GM23248 (cell line): ENCODE measurements around the gene PHF24. TPM values are rescaled to one million over a fixed set of nuclear protein-coding genes. Genes with fewer than 3 reads are reported as not detected.

Experiments
- DNase-seq: peaks from one replicate; pipeline ENCODE4 v3.0.0-alpha.2; 2015
- H2AFZ ChIP-seq: fragments of 200-600 bp; sonication (generic); 2 replicates; pipeline ENCODE4 v1.6.1; 2016; ENCODE audit warnings: antibody characterized with exemption
- H3F3A ChIP-seq: fragments of 200-600 bp; sonication (generic); 2 replicates; pipeline ENCODE4 v1.6.1; 2016; ENCODE audit warnings: mild to moderate bottlenecking, antibody characterized with exemption, mixed run types; ENCODE audit not compliant: insufficient read depth
- H3K27ac ChIP-seq: fragments of 200-600 bp; sonication (generic); 2 replicates; pipeline ENCODE4 v1.5.1; 2016; ENCODE audit warnings: mild to moderate bottlenecking
- H3K27me3 ChIP-seq: fragments of 200-600 bp; sonication (generic); replicated peaks from 2 replicates; pipeline ENCODE4 v1.6.1; 2016; ENCODE audit warnings: mild to moderate bottlenecking; ENCODE audit not compliant: insufficient read depth
- H3K36me3 ChIP-seq: fragments of 200-600 bp; sonication (generic); 2 replicates; pipeline ENCODE4 v1.6.1; 2016; ENCODE audit warnings: low read depth, mild to moderate bottlenecking
- H3K4me1 ChIP-seq: fragments of 200-600 bp; sonication (generic); 2 replicates; pipeline ENCODE4 v1.6.1; 2016; ENCODE audit warnings: mild to moderate bottlenecking; ENCODE audit not compliant: insufficient read depth
- H3K4me2 ChIP-seq: fragments of 200-600 bp; sonication (generic); one replicate; pipeline ENCODE4 v1.6.1; 2016; ENCODE audit warnings: mild to moderate bottlenecking; ENCODE audit not compliant: unreplicated experiment
- H3K4me3 ChIP-seq: fragments of 200-600 bp; sonication (generic); 2 replicates; pipeline ENCODE4 v1.5.1; 2016; ENCODE audit warnings: mild to moderate bottlenecking
- H3K79me2 ChIP-seq: fragments of 200-600 bp; sonication (generic); 2 replicates; pipeline ENCODE4 v1.6.1; 2016; ENCODE audit warnings: mild to moderate bottlenecking; ENCODE audit not compliant: insufficient read depth
- H3K9ac ChIP-seq: fragments of 200-600 bp; sonication (generic); 2 replicates; pipeline ENCODE4 v1.6.1; 2016; ENCODE audit warnings: mild to moderate bottlenecking
- H3K9me2 ChIP-seq: fragments of 200-600 bp; sonication (generic); 2 replicates; pipeline ENCODE4 v1.6.1; 2016; ENCODE audit warnings: mixed run types, mild to moderate bottlenecking, moderate library complexity; ENCODE audit not compliant: insufficient read depth
- H3K9me3 ChIP-seq: fragments of 200-600 bp; sonication (generic); one replicate; pipeline ENCODE4 v1.6.1; 2017; ENCODE audit warnings: low read depth
- H4K20me1 ChIP-seq: fragments of 200-600 bp; sonication (generic); 2 replicates; pipeline ENCODE4 v1.6.0; 2016; ENCODE audit not compliant: insufficient read depth
- EZH2 ChIP-seq: fragments of 200-600 bp; sonication (generic); IDR thresholded peaks from 2 replicates; pipeline ENCODE4 v1.6.1; 2018; ENCODE audit warnings: antibody characterized with exemption, mild to moderate bottlenecking; ENCODE audit not compliant: insufficient read depth, poor library complexity, severe bottlenecking
- EZH2phosphoT487 ChIP-seq: fragments of 200-600 bp; sonication (generic); IDR thresholded peaks from 2 replicates; pipeline ENCODE4 v1.6.1; 2018; ENCODE audit warnings: antibody characterized with exemption, moderate library complexity, mild to moderate bottlenecking, low read depth; ENCODE audit not compliant: insufficient read depth
- WGBS, 2 experiments: methylation state at CpG; one replicate each; pipeline ENCODE4 v1.1.6; 2015 to 2017; ENCODE audit warnings: low lambda C conversion rate in 2 of 2, low coverage in 1 of 2; ENCODE audit errors: missing lambda C conversion rate in 2 of 2; 5-methylcytosine and 5-hydroxymethylcytosine counted together
- in situ Hi-C: fragments of 300-500 bp; cut with MboI; formaldehyde crosslinking; loops from 2 replicates; pipeline ENCODE4 v1.15.0; 2020
- polyA plus RNA-seq: library from polyadenylated mRNA; unstranded; fragments of >200 nt; fragmentation: Nextera tagmentation; extraction: Ambion mirVana; gene quantifications from 2 replicates; pipeline ENCODE4 v1.2.1, GENCODE V29; 2016
- total RNA-seq: library from RNA; depleted of rRNA; stranded (reverse); fragments of >200 nt; shearing (Covaris generic); gene quantifications from 2 replicates; pipeline ENCODE4 v1.2.3, GENCODE V29; 2014; rRNA removed

Gene PHF24
- total and polyA plus RNA-seq, 2 experiments from 2014 or later = not detected

DNA sequence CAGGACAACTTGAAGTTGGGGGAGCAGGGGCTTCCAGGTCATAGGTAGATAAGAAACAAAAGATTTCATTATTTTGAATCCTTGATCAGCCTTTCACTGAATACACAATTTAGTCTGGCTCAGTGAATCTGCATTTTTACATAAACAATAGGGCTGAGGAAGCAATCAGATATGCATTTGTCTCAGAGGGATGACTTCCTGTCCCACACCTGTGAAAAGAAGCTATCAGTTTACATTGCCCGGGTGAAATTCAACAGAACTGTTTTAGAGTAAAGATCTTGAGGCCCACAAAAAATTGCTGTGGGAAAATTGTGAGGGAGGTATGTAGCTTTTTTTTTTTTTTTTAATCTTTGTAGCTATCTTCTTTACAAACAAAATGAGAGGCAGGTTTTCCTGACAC, 69.8 kb downstream of the PHF24 start:
- whole genome bisulfite sequencing, 2 experiments = 58 to 59% methylated on average over 1 of the region's 1 CpG
- Histone ChIP-seq H2AFZ (no peak overlapping the region), H3K79me2 (no peaks in the 10 kb centered on the region), H3K9me3 (no peaks in the 10 kb centered on the region), H3K27me3 (no peaks in the 10 kb centered on the region), H3K4me2 (no peak overlapping the region), H3K9ac (no peak overlapping the region), H3F3A (peaks cover 39% of the 10 kb centered on the region; the same call in 1 of the 2 replicates), H3K4me3 (no peak overlapping the region), H3K27ac (0 out of 2 replicates have a peak overlapping the region, but pooled peaks have one; percentile 27), H3K9me2 (no peaks in the 10 kb centered on the region), H4K20me1 (no peaks in the 10 kb centered on the region), H3K4me1 (peaks cover 9% of the 10 kb centered on the region), H3K36me3 (no peaks in the 10 kb centered on the region)
- in situ Hi-C loops = no loop called here
- DNase-seq = no peak
- TF ChIP-seq EZH2phosphoT487 = no peak
- no peak for TF ChIP-seq EZH2

DNA sequence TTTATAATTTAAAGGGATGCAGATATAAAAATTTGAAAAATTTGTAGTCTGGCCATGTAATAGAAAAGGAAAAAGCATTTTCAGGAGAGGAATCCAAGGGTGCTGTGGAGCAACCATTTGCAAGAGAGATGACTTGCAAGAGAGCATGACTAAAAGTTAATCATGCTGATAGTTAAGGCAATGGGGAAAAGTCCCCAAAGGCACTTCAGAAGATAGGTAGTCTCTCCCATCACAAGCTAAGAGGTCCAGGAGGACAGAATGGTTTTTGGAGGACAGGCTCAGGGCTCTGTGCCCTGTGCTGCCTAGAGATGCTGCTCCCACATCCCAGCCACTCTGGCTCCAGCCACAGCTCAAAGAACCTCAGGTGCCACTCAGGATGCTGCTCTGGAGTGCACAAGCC, 70.3 kb downstream of the PHF24 start:
- Histone ChIP-seq H2AFZ (no peak overlapping the region), H3K36me3 (no peaks in the 10 kb centered on the region), H3K4me2 (no peak overlapping the region), H3K4me1 (peaks cover 9% of the 10 kb centered on the region), H3F3A (peaks cover 39% of the 10 kb centered on the region; the same call in 1 of the 2 replicates), H3K27me3 (no peaks in the 10 kb centered on the region), H3K9ac (no peak overlapping the region), H3K4me3 (no peak overlapping the region), H3K27ac (0 out of 2 replicates have a peak overlapping the region, but pooled peaks have one; percentile 27), H3K79me2 (no peaks in the 10 kb centered on the region), H3K9me2 (no peaks in the 10 kb centered on the region), H3K9me3 (no peaks in the 10 kb centered on the region), H4K20me1 (no peaks in the 10 kb centered on the region)
- peak; percentile 51 for DNase-seq
- TF ChIP-seq EZH2 (no peak), EZH2phosphoT487 (no peak)
- in situ Hi-C loops = no loop called here

DNA sequence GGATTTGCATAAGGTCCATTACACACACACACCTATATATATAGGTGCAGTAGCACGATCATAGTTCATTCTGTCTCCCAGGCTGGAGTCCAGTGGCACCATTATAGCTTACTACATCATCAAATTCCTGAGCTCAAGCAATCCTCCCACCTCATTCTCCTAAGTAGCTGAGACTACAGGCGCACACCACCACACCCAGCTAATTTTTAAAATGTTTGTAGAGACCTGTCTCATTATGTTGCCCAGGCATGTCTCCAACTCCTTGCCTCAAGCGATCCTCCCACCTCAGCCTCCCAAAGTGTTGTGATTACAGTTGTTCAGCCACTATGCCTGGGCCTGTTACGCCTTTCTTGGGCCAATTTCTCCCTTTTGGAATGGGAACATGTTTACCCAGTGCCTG, 71.2 kb downstream of the PHF24 start:
- H3K27me3 ChIP-seq = no peaks in the 10 kb centered on the region
- 89 to 90% methylated on average over 4 of the region's 4 CpGs for WGBS, 2 experiments
- no peak overlapping the region for H3K9ac ChIP-seq
- in situ Hi-C loops = no loop called here
- no peak for DNase-seq
- TF ChIP-seq EZH2phosphoT487 (no peak), EZH2 (no peak)
- H3K79me2 ChIP-seq = no peaks in the 10 kb centered on the region
- no peaks in the 10 kb centered on the region for H3K9me3 ChIP-seq
- no peaks in the 10 kb centered on the region for H3K9me2 ChIP-seq
- no peaks in the 10 kb centered on the region for H4K20me1 ChIP-seq
- H3K36me3 ChIP-seq = no peaks in the 10 kb centered on the region
- H2AFZ ChIP-seq = no peak overlapping the region
- peaks cover 39% of the 10 kb centered on the region; the same call in 1 of the 2 replicates for H3F3A ChIP-seq
- no peak overlapping the region for H3K27ac ChIP-seq
- peaks cover 9% of the 10 kb centered on the region for H3K4me1 ChIP-seq
- no peak overlapping the region for H3K4me3 ChIP-seq
- H3K4me2 ChIP-seq = no peak overlapping the region

DNA sequence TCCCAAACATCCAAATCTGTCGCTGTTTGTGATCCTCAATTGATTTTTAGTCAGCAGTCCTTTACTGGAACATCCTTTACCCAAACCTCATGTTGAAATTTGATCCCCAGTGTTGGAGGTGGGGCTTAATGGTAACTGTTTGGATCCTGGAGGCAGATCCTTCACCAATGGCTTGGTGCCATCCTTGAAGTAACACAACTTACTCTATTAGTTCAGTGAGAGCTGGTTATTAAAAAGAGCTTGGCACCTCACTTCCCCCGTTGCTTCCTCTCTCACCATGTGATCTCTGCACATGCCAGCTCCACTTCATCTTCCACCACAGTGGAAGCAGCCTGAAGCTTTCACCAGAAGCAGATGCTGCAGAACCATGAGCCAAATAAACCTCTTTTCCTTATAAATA, 71.8 kb downstream of the PHF24 start:
- TF ChIP-seq EZH2phosphoT487 (no peak), EZH2 (no peak)
- H3K36me3 ChIP-seq = no peaks in the 10 kb centered on the region
- H3K27ac ChIP-seq = no peak overlapping the region
- H3K4me2 ChIP-seq = no peak overlapping the region
- H3K9me3 ChIP-seq = no peaks in the 10 kb centered on the region
- H3K9me2 ChIP-seq = no peaks in the 10 kb centered on the region
- no peaks in the 10 kb centered on the region for H3K79me2 ChIP-seq
- in situ Hi-C loops = no loop called here
- no peak overlapping the region for H3K4me3 ChIP-seq
- WGBS, 2 experiments = 54 to 64% methylated on average over 2 of the region's 2 CpGs
- no peaks in the 10 kb centered on the region for H3K27me3 ChIP-seq
- peaks cover 9% of the 10 kb centered on the region for H3K4me1 ChIP-seq
- no peak for DNase-seq
- no peak overlapping the region for H3K9ac ChIP-seq
- peaks cover 39% of the 10 kb centered on the region; the same call in 1 of the 2 replicates for H3F3A ChIP-seq
- no peak overlapping the region for H2AFZ ChIP-seq
- no peaks in the 10 kb centered on the region for H4K20me1 ChIP-seq

Other genes starting within 250 kb of the PHF24 start
- not detected in 2 replicates for gene CCL21, start 248.1 kb upstream of the PHF24 start, total RNA-seq
- not detected in 2 replicates for gene CCL21, start 248.1 kb upstream of the PHF24 start, polyA plus RNA-seq
- 13.4 and 24.2 TPM in 2 replicates for gene DNAJB5, start 31.5 kb downstream of the PHF24 start, total RNA-seq
- gene DNAJB5, start 31.5 kb downstream of the PHF24 start, polyA plus RNA-seq = 10.7 and 10.9 TPM in 2 replicates
- 295 and 329 TPM in 2 replicates for gene VCP, start 114.3 kb downstream of the PHF24 start, total RNA-seq
- gene VCP, start 114.3 kb downstream of the PHF24 start, polyA plus RNA-seq = 252 and 255 TPM in 2 replicates
- gene FANCG, start 121.7 kb downstream of the PHF24 start, total RNA-seq = 11.5 and 20.0 TPM in 2 replicates
- 15.3 and 15.8 TPM in 2 replicates for gene FANCG, start 121.7 kb downstream of the PHF24 start, polyA plus RNA-seq
- gene PIGO, start 138.3 kb downstream of the PHF24 start, total RNA-seq = 16.4 and 17.4 TPM in 2 replicates
- gene PIGO, start 138.3 kb downstream of the PHF24 start, polyA plus RNA-seq = 18.6 and 19.5 TPM in 2 replicates
- 101 and 124 TPM in 2 replicates for gene STOML2, start 144.8 kb downstream of the PHF24 start, total RNA-seq
- 120 and 129 TPM in 2 replicates for gene STOML2, start 144.8 kb downstream of the PHF24 start, polyA plus RNA-seq
- gene ATOSB, start 157.6 kb downstream of the PHF24 start, total RNA-seq = 44.3 and 50.4 TPM in 2 replicates
- 29.4 and 30.5 TPM in 2 replicates for gene ATOSB, start 157.6 kb downstream of the PHF24 start, polyA plus RNA-seq
- gene UNC13B, start 203.7 kb downstream of the PHF24 start, total RNA-seq = 11.9 and 15.3 TPM in 2 replicates
- gene UNC13B, start 203.7 kb downstream of the PHF24 start, polyA plus RNA-seq = 5.5 and 6.3 TPM in 2 replicates